Calu3 (cell line): Measurements from ENCODE around the gene MAP4K2. TPM values are rescaled to one million over a fixed set of nuclear protein-coding genes. Genes with fewer than 3 reads are reported as not detected.

Experiments used
- BruUV-seq: library from RNA; stranded (reverse); fragments of 400-500 nt; replicated peaks from 2 replicates; lab custom pipeline; 2021; lab: Mats Ljungman, UMichigan
- CTCF ChIA-PET: fragments of 300-600 bp; sonication (Branson Sonifier 250); formaldehyde crosslinking; loops from one replicate; lab custom pipeline; 2022; ENCODE audit warnings: antibody characterized with exemption; lab: Charles Lee
- DNase-seq: peaks from one replicate; pipeline ENCODE4 v3.0.0; 2022
- H3K27ac Mint-ChIP-seq: one replicate; pipeline ENCODE4 v1.8.0; 2022; ENCODE audit warnings: mixed read lengths; ENCODE audit not compliant: unreplicated experiment
- H3K27me3 Mint-ChIP-seq: one replicate; pipeline ENCODE4 v1.8.0; 2022; ENCODE audit warnings: mixed read lengths; ENCODE audit not compliant: unreplicated experiment
- H3K36me3 Mint-ChIP-seq: one replicate; pipeline ENCODE4 v1.8.0; 2022; ENCODE audit warnings: mild to moderate bottlenecking, moderate library complexity, mixed read lengths; ENCODE audit not compliant: insufficient read depth, unreplicated experiment
- H3K4me1 Mint-ChIP-seq: one replicate; pipeline ENCODE4 v1.8.0; 2022; ENCODE audit warnings: mild to moderate bottlenecking, low read depth, mixed read lengths; ENCODE audit not compliant: unreplicated experiment
- H3K4me3 Mint-ChIP-seq: one replicate; pipeline ENCODE4 v1.8.0; 2022; ENCODE audit warnings: mild to moderate bottlenecking, low read depth, moderate library complexity, mixed read lengths; ENCODE audit not compliant: unreplicated experiment
- H3K9me3 Mint-ChIP-seq: one replicate; pipeline ENCODE4 v1.8.0; 2022; ENCODE audit warnings: low read depth, mixed read lengths; ENCODE audit not compliant: unreplicated experiment
- intact Hi-C: fragments of 100-400 bp; cut with micrococcal nuclease; formaldehyde crosslinking; loops from one replicate; pipeline ENCODE4 v1.10.0; 2022; ENCODE audit not compliant: unreplicated experiment
- total RNA-seq: library from RNA; stranded (reverse); gene quantifications from 2 replicates; pipeline ENCODE4 v1.2.3, GENCODE V29; 2022
- TF ChIP-seq, protein P1 (sequence below): fragments of 200-600 bp; IDR thresholded peaks from one replicate; pipeline ENCODE4 v1.8.0; 2022; ENCODE audit warnings: antibody characterized with exemption; ENCODE audit not compliant: unreplicated experiment

The MAP4K2 gene
- total RNA-seq, 1 experiment from 2014 or later: 17.4 TPM

DNA sequence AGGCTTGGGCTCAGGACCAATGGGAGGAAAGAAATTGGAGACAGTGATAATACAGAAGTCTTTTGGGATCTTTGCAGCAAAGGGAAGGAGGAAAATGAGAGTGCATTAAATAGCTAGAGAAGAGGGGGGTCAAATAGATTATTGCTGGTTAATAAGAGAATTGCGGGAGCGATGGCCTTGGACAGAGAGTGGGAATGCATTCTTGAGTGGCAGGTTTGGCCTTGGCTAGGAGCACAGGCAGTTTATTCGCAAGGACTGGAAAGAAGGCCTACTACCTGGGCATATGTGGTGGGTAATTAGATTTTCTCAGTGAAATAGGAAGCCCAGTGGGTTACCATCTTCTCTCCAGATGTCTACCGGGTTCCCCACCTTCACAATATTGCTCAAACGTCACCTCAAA is 10.8 kb upstream of the MAP4K2 start:
- no TSS peak for BruUV-seq
- DNase-seq: no peak
- intact Hi-C loops: no loop called here
- Mint-ChIP-seq H3K27me3 (no peaks in the 10 kb centered on the region), H3K4me1 (peaks cover 10% of the 10 kb centered on the region), H3K27ac (no peak overlapping the region), H3K36me3 (peaks cover 22% of the 10 kb centered on the region), H3K4me3 (no peak overlapping the region), H3K9me3 (no peaks in the 10 kb centered on the region)
- TF ChIP-seq, protein P1, sequence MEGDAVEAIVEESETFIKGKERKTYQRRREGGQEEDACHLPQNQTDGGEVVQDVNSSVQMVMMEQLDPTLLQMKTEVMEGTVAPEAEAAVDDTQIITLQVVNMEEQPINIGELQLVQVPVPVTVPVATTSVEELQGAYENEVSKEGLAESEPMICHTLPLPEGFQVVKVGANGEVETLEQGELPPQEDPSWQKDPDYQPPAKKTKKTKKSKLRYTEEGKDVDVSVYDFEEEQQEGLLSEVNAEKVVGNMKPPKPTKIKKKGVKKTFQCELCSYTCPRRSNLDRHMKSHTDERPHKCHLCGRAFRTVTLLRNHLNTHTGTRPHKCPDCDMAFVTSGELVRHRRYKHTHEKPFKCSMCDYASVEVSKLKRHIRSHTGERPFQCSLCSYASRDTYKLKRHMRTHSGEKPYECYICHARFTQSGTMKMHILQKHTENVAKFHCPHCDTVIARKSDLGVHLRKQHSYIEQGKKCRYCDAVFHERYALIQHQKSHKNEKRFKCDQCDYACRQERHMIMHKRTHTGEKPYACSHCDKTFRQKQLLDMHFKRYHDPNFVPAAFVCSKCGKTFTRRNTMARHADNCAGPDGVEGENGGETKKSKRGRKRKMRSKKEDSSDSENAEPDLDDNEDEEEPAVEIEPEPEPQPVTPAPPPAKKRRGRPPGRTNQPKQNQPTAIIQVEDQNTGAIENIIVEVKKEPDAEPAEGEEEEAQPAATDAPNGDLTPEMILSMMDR: no peak
- CTCF ChIA-PET: no interaction called here

DNA sequence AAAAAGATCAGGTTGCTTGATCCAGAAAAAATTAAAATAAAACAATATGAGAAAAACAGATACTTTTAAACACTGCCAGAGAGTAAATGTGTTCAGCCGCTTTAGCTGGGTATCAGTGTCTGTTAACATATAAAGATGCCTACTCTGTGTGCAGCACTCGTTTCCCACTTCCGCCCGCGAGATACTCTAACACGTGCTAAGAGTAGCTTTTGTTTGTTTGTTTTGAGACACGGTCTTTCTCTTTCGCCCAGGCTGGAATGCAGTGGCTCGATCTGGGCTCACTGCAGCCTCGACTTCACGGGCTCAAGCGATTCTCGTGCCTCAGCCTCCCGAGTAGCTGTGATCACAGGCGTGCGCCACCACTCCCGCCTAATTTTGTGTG is 7.9 kb upstream of the MAP4K2 start:
- peaks cover 30% of the 10 kb centered on the region for H3K36me3 Mint-ChIP-seq
- no peaks in the 10 kb centered on the region for H3K27me3 Mint-ChIP-seq
- no peak for DNase-seq
- no peaks in the 10 kb centered on the region for H3K9me3 Mint-ChIP-seq
- peak overlapping the region; percentile 97 for H3K4me3 Mint-ChIP-seq
- H3K4me1 Mint-ChIP-seq: peaks cover 9% of the 10 kb centered on the region
- intact Hi-C loops: no loop called here
- peak overlapping the region; percentile 70 for H3K27ac Mint-ChIP-seq
- BruUV-seq: no TSS peak
- TF ChIP-seq, protein P1: no peak
- CTCF ChIA-PET: interaction anchor here (0.6 to 1.0 kb wide), 3 partner anchors 32 to 778 kb away, joined by 3 to 4 read pairs (median 4); partner anchors contain the start of gene SF1

DNA sequence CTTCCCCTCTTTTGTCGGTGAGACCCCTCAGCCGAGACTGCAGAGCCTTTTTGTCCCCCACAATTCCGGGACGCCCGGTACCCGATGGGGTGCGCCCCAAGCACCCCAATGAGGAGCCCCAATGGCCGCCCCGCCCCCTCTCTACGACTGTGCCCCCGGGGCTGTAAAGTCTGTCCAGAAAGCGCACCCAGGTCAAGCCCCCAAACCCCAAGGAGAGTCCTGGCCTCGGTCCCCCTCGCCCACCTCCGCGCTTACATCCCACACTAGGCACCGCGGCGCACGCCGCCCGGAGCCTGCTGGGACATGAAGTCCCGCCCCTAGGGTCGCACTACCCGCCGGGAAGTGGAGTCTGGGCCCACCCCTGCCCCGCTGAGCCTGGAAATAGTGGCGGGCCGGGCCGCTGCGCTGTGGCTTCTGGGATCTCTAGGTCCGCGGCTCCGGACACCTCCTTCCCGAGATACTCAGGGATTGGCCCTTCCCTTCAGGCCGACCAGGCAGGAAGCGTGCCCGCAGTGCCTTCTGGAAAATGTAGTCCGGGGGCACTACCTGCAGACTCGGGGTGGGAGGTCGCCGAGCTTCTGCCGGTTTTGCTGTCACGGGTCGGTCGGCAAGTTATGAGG is 7.4 kb upstream of the MAP4K2 start, which contains the start of gene MEN1:
Gene MEN1 (minus strand): TSS at position 281 of the 620 bp plus-strand sequence. CDS start 442 bp downstream, outside the sequence.
- TF ChIP-seq, protein P1: no peak
- peak; percentile 95 for DNase-seq
- peak within 1 kb of the TSS; percentile 70 for H3K27ac Mint-ChIP-seq
- H3K4me3 Mint-ChIP-seq: peak within 1 kb of the TSS; percentile 97
- no peaks in the 10 kb centered on the region for H3K9me3 Mint-ChIP-seq
- H3K27me3 Mint-ChIP-seq: no peaks in the 10 kb centered on the region
- peaks cover 4% of the 10 kb centered on the region for H3K4me1 Mint-ChIP-seq
- peaks cover 35% of the 10 kb centered on the region for H3K36me3 Mint-ChIP-seq
- intact Hi-C loops: no loop called here
- CTCF ChIA-PET: interaction anchor here (0.6 to 1.0 kb wide), 4 partner anchors 12 to 777 kb away, joined by 3 to 4 read pairs (median 4); partner anchors contain the start of gene SF1
- no TSS peak for BruUV-seq

DNA sequence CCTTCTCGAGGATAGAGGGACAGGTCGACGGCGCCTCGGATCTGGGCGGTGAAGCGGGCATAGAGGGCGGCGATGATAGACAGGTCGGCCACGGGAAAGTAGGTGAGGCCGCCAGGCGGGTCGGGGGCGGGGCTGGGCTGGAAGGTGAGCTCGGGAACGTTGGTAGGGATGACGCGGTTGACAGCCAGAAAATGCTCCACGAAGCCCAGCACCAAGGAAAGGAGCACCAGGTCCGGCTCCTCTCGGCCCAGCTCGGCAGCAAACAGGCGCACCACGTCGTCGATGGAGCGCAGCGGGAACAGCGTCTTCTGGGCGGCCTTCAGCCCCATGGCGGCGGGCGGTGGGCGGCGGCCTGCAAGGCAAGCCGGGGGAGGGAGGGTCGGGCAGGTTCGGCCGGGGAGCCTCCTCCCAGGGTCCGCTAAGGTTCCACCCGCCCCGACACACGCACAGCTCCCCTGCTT is 6.8 kb upstream of the MAP4K2 start:
- peak; percentile 16 for DNase-seq
- Mint-ChIP-seq H3K27ac (peak overlapping the region; percentile 70), H3K4me3 (peak overlapping the region; percentile 97), H3K9me3 (no peaks in the 10 kb centered on the region), H3K4me1 (no peaks in the 10 kb centered on the region), H3K36me3 (peaks cover 35% of the 10 kb centered on the region), H3K27me3 (no peaks in the 10 kb centered on the region)
- CTCF ChIA-PET: interaction anchor here (0.7 to 0.9 kb wide), 3 partner anchors 12 to 136 kb away, joined by 3 to 7 read pairs (median 3); no protein-coding TSS in a partner anchor
- TF ChIP-seq, protein P1: no peak
- intact Hi-C loops: no loop called here
- BruUV-seq: no TSS peak
